ENCODE data around the gene FSTL5.

DNA sequence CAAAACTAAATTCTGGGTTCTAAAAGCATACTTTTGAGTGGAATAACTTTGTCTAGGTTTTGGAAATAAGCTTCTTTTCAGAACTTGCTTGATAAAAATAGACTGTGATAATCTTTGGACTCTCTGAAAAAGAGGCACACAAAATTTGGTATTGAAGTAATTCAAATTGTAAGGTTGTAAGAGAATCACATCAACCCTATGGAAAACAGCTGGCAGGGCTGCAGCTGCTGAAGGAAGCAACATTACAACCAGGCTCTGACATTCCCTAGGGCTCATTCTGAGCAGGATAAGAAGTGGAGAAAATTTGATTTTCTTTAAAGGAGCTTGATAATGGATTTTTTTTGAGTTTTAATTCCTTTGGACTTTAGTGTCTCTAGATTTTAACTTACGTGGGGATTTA lies 147.6 kb downstream of the FSTL5 start:
- TF ChIP-seq, protein P1, sequence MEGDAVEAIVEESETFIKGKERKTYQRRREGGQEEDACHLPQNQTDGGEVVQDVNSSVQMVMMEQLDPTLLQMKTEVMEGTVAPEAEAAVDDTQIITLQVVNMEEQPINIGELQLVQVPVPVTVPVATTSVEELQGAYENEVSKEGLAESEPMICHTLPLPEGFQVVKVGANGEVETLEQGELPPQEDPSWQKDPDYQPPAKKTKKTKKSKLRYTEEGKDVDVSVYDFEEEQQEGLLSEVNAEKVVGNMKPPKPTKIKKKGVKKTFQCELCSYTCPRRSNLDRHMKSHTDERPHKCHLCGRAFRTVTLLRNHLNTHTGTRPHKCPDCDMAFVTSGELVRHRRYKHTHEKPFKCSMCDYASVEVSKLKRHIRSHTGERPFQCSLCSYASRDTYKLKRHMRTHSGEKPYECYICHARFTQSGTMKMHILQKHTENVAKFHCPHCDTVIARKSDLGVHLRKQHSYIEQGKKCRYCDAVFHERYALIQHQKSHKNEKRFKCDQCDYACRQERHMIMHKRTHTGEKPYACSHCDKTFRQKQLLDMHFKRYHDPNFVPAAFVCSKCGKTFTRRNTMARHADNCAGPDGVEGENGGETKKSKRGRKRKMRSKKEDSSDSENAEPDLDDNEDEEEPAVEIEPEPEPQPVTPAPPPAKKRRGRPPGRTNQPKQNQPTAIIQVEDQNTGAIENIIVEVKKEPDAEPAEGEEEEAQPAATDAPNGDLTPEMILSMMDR (IDR thresholded peaks at IDR 0.05; ENCODE audit: poor library complexity), result no peak
- TF ChIP-seq EZH2phosphoT487 (IDR thresholded peaks at IDR 0.05; ENCODE audit: low read depth, severe bottlenecking, unreplicated experiment), result no peak

All from hepatocyte (in vitro differentiated cells).